ENCODE results near the gene KIAA0825. TPM values are rescaled to one million over a fixed set of nuclear protein-coding genes. Genes with fewer than 3 reads are reported as not detected.
A peak's percentile ranks its signal among the peaks of the same experiment; 100 is the strongest.

Gene KIAA0825
- total RNA-seq, 1 donor from 2014 or later: 3.1 TPM

- ATAC-seq (no peak), DNase-seq (ENCODE audit: low spot score) (no peak)
These were observed 370.1 kb downstream of the KIAA0825 start for GRCh38 chr5:94248175-94248875.

GRCh38 chr5:94245608-94246007 lies 372.8 kb downstream of the KIAA0825 start:
- no peak for DNase-seq (ENCODE audit: low spot score)
- no peak for ATAC-seq

DNA sequence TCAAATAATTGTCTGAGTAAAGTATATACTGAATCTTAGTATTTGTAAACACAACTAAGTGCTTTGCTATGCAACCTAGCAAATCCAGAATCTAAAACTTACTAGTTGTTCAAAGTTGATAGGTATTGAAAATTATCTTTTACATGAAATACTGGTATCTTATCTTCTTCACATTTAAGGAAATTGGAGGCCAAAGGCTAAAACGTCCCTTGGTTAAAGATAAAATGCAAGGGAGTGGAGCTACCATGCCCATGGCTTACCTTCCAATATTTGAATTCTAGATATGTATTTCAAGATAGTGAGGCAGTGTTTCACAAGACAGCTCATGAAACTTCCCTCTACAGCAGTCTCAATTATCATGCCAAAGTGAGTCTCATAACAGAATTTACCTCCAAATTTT lies 373.5 kb downstream of the KIAA0825 start:
- ATAC-seq (no peak), DNase-seq (ENCODE audit: low spot score) (no peak)

DNA sequence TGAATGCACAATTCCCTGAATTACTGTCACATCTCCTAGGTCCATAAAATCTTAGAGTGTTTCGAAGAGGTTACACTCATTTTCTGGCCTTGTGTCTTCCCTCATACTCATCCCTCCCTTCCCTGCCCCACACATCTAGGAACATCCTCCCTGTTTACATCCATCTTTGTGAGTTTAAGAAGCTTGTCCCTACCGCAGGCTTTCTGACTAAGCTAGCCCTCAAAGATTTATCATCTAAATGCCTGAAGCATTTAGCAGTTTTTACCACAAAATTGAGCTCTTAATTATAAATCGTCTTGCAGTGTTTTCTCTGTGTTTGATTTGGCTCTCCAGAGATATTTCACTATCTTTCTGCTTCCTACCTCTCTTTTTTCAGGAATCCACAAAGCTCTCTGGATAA lies 374.8 kb downstream of the KIAA0825 start:
- ATAC-seq (no peak), DNase-seq (ENCODE audit: low spot score) (no peak)

GRCh38 chr5:94240993-94241651 lies 377.3 kb downstream of the KIAA0825 start:
- peak; percentile 93 for ATAC-seq
- peak; percentile 74 for DNase-seq (ENCODE audit: low spot score)

GRCh38 chr5:94240596-94240992 lies 377.8 kb downstream of the KIAA0825 start:
- DNase-seq (ENCODE audit: low spot score) (no peak), ATAC-seq (peak; percentile 51)

DNA sequence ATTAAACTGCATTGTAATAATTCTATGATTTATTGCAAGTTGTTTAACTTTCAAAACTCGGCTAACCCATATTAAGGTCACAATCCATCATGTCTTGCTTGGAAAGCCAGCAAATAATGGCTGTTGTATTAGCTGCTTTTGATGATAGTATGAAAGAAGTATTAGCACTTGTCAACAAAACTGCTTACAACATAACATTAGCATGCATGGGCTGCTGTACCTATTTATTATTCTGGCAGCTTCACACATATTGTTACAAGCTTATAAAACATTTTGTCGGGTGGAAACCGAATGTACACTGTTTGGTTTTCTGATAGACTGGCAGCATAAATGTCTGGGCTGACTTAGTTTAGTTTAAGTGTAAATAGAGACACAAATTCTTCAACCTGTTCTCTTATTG lies 378.3 kb downstream of the KIAA0825 start:
- DNase-seq (ENCODE audit: low spot score) (no peak), ATAC-seq (peak; percentile 7)

- DNase-seq (ENCODE audit: low spot score): no peak
- ATAC-seq: no peak
These were observed 379.1 kb downstream of the KIAA0825 start for GRCh38 chr5:94239266-94239665.

DNA sequence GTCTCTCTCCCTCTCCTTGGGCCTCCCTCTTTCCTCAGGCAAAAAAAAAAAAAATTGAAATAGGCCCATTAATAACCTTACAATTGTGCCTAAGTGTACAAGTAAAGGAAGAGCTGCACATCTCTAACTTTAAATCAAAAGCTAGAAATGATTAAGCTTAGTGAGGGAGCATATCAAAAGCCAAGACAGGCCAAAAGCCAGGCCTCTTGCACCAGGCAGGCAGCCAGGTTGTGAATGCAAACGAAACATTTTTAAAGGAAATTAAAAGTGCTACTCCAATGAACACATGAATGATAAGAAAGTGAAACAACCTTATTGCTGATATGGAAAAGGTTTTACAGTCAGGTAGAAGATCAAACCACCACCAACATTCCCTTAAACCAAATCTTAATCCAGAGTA lies 383.4 kb downstream of the KIAA0825 start:
- DNase-seq (ENCODE audit: low spot score) (peak; percentile 62), ATAC-seq (peak; percentile 83)

GRCh38 chr5:94228791-94229190 lies 389.6 kb downstream of the KIAA0825 start:
- DNase-seq (ENCODE audit: low spot score): no peak
- ATAC-seq: no peak

DNA sequence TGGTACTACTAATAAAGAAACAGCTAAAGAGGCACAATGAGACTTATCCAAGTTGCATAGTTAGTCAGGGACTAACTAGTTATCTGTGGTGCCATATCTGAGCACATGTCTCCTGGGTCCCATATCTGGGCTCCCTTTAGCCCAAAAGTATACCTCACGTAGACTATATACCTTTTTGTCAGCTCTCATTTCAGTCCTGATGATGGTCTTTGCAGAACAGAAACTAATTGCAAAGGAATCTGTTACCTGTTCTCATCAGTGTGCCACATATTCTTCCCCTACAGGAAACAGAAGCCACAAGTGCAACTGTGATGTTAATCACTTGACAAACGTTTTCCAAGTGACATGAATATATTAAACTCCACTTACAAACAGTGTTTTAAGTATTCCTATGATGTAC lies 395.2 kb downstream of the KIAA0825 start:
- DNase-seq (ENCODE audit: low spot score) (no peak), ATAC-seq (no peak)

GRCh38 chr5:94218374-94218773 lies 400.0 kb downstream of the KIAA0825 start:
- ATAC-seq: no peak

DNA sequence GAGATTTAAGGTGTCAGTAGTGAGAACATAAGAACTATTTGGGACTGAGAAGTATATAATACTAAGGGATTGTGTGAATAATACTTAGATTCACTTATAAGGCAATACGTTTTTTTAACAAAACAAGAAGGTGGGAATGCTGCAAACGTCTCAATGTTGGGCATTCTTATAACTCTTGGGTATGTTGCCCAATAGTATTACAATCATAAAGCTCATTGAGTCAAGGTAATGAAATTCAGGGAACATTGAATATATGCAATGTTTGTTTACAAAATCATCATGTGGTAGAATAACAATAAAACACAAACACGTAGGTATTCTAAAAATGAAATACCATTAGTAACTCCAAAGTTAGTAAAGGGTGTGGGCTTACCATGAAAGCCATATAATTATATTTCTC lies 400.7 kb downstream of the KIAA0825 start:
- no peak for ATAC-seq
- no peak for DNase-seq (ENCODE audit: low spot score)

More at GRCh38 chr5:94218374-94218773, 400.0 kb downstream of the KIAA0825 start:
- no peak for DNase-seq (ENCODE audit: low spot score)

GRCh38 chr5:94217216-94217615 lies 401.2 kb downstream of the KIAA0825 start:
- DNase-seq (ENCODE audit: low spot score) (no peak), ATAC-seq (no peak)

DNA sequence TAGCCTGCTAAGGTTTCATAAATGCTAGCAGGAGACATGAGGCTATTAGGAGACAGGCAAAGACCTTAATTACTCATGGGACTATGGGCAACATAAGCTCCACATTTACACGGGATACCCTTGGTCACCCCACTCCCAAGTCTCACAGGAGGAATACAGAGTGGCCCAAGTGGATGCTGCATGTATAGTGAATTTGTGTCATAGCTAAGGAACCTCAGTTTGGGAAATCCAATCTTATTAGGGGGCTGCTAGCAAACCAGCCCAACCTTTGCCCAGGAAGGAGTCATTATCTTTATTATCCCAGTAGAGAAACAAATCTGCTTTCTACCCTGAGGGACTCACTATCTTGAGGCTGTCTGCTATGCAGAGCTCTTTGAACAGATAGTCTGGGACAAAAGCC lies 405.9 kb downstream of the KIAA0825 start:
- no peak for DNase-seq (ENCODE audit: low spot score)

DNA sequence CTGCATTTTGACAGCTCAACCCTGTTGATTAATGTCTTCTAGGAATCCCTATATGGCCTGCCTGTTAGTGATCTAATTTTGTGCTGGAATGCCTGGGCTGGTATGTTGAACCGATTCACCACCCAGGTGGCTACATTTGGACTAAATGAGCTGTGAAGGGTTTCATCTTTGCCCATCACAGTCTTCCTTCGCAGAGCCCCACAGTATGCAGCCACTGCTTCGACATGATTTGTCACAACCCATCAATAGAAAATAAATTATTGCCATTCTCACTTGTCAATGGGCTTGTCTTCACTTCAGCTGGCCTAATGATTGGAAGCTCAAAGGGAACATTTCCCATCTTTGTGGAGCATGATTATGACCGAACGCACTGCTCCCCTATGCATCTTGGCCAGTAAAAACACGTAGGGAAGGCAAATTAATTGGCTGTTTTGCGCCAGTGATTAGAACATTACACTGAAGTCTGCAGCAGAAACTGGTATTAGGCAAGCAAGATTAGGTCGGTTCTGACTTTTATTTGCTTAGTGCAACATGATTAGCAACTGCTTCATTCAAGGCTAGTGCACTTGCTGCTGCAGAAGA lies 408.5 kb downstream of the KIAA0825 start:
- ATAC-seq (no peak), DNase-seq (ENCODE audit: low spot score) (no peak)

More for the DNA sequence above, 405.9 kb downstream of the KIAA0825 start:
- no peak for ATAC-seq

DNA sequence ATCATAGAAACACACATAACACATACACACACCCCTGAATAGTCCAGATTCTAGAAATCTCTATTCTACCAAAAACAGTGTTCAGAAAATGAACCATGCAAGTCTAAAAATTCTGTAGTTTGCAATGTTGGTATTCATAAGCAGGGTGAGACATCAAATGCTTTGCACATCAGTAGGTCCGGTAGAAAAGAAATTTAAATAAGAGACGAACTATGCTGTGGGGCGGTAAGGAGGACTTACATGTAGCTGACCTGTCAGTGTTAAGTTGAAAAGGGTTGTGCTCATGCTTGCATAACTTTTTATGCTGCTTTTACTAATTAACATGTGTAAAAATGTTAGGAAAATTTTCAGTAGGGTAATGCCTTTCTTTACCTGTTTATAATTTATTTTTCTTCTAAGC lies 409.1 kb downstream of the KIAA0825 start:
- DNase-seq (ENCODE audit: low spot score) (no peak), ATAC-seq (no peak)

DNA sequence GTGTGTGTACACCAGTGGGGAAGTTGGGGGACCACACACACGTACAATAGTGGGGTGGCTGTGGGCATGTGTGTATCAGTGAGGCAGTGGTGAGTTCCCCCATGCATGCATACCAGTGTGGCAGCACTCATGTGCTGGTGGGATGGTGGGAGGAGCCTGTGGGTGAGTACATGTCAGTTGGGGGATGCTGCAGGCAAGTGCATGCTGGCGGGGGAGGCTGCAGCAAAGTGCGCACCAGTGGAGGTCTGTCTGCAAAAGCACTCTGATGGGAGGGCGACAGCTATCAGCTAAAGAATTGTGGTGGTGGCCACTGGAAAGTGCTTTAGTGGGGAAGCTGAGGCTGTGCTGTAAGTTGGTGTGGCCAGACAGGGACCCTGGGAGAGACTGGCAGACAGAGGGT lies 418.8 kb downstream of the KIAA0825 start:
- ATAC-seq: no peak
- DNase-seq (ENCODE audit: low spot score): no peak

DNA sequence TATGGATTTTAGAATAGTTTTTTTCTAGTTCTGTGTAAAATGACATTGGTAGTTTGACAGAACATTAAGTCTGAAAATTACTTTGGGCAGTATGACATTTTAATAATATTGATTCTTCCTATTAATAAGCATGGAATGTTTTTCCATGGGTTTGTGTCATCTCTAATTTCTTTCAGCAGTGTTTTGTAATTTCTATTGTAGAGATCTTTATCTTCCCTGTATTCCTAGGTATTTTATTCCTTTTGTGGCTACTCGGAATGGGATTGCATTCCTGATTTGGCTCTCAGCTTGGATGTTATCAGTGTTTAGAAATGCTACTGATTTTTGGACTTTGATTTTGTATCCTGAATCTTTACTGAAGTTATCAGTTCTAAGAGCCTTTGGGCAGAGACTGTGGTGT lies 420.4 kb downstream of the KIAA0825 start:
- ATAC-seq: no peak
- DNase-seq (ENCODE audit: low spot score): no peak

GRCh38 chr5:94196953-94197352 lies 421.5 kb downstream of the KIAA0825 start:
- no peak for DNase-seq (ENCODE audit: low spot score)
- no peak for ATAC-seq

- ATAC-seq: no peak
- no peak for DNase-seq (ENCODE audit: low spot score)
These were observed 425.6 kb downstream of the KIAA0825 start for GRCh38 chr5:94192658-94193391.

DNA sequence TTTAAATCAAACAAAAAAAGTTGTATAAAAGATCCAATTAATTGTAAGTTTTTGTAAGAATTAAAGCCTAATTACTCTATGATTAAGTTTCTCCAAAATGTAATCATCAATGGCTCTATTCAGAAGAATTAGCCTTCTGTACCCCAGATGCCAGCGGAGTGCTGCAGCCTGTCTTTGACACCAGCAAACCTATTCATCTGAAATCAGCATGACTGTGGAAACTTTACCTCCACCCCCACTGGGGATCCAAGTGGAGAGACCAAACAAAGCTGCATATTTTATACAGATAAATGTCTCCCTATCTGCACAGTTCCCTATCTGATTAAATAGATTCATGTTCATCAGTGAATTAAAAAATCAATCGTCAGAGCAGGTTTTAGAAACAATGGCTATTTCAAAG lies 426.8 kb downstream of the KIAA0825 start:
- ATAC-seq: no peak
- no peak for DNase-seq (ENCODE audit: low spot score)

Data from left lobe of liver (tissue), 2 donors.